ENCODE results near the gene TP73.
A peak's percentile ranks its signal among the peaks of the same experiment; 100 is the strongest.
"Not testable (repeated sequence)": the region's sequence is repeated elsewhere in the genome, so short reads cannot be mapped to it uniquely, and the experiment has no call there.

Gene TP73

DNA sequence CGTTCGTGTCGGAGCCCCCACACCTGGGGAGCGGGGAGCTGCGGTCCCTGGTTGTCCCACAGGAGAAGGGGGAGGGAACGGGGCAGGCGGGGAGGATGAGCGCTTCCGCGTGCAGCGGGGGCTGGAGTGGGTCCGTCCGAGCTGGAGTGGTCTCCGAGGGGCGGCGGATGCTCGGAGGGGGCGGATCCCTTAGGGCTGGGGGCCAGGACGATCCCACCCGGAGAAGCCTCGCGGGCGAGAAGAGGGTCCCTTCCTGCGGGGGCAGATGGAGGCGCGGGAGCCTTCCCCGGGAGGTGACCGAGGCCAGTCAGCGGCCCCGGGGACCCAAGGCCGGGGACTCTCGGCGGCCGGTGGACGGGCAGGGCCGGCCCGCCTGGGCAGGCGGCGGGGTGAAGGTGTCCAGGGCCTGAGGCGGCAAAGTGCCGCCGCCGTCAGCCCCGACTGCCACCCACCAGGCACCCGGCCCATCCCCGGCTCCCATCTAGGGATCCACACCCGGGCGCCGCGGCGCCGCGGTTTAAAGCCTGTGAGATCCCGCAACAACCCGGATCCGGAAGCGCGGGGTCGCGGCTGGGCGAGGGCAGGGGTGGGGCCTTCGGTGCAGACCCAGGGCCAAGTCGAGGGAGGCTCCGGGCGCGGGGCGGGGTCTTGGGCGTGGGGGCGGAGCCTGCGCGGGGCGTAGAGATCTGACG, 94.7 kb downstream of the TP73 start:
- peaks cover 19% of the 10 kb centered on the region for H3K4me1 ChIP-seq (ENCODE audit: insufficient read depth, insufficient read length)
- H3K9ac ChIP-seq (ENCODE audit: insufficient read length, low read depth), result peak overlapping the region; percentile 85
- no peaks in the 10 kb centered on the region for H3K9me3 ChIP-seq (ENCODE audit: insufficient read depth, low read length)
- peak; percentile 76 for DNase-seq (ENCODE audit: low read depth, low spot score)
- no peak for TF ChIP-seq SUZ12 (IDR thresholded peaks at IDR 0.05; ENCODE audit: extremely low read depth, insufficient read depth, insufficient read length)
- TF ChIP-seq YY1 (IDR thresholded peaks at IDR 0.05; ENCODE audit: insufficient read depth, insufficient read length), result no peak
- no peak for TF ChIP-seq ZNF274 (IDR thresholded peaks at IDR 0.05; ENCODE audit: low read depth, low read length)
- H3K4me3 ChIP-seq (ENCODE audit: insufficient read length, low read depth), result peak overlapping the region; percentile 78
- no peaks in the 10 kb centered on the region for H3K27me3 ChIP-seq (ENCODE audit: insufficient read depth, insufficient read length)
- peaks cover 33% of the 10 kb centered on the region for H3K36me3 ChIP-seq (ENCODE audit: insufficient read depth, insufficient read length, low read length)

DNA sequence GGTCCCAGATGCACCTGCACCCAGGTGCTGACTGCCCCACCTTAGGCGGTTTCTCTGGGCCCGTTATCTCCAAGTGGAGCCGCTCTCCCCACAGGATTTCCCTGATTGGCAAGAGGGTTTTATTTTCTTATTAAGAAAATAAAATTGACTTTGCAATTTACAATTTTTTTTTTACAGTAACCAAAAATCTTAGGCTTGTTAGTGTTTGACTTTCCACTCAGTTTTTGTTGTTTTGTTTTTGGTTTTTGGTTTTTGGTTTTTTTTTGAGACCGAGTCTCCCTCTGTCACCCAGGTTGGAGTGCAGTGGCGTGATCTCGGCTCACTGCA, 95.2 kb downstream of the TP73 start:
- no peak overlapping the region for H3K4me3 ChIP-seq (ENCODE audit: insufficient read length, low read depth)
- DNase-seq (ENCODE audit: low read depth, low spot score), result no peak
- H3K9me3 ChIP-seq (ENCODE audit: insufficient read depth, low read length), result no peaks in the 10 kb centered on the region
- no peak overlapping the region for H3K9ac ChIP-seq (ENCODE audit: insufficient read length, low read depth)
- H3K27me3 ChIP-seq (ENCODE audit: insufficient read depth, insufficient read length), result no peaks in the 10 kb centered on the region
- H3K4me1 ChIP-seq (ENCODE audit: insufficient read depth, insufficient read length), result peaks cover 19% of the 10 kb centered on the region
- TF ChIP-seq SUZ12 (IDR thresholded peaks at IDR 0.05; ENCODE audit: extremely low read depth, insufficient read depth, insufficient read length), result no peak
- no peak for TF ChIP-seq YY1 (IDR thresholded peaks at IDR 0.05; ENCODE audit: insufficient read depth, insufficient read length)
- TF ChIP-seq ZNF274 (IDR thresholded peaks at IDR 0.05; ENCODE audit: low read depth, low read length), result no peak
- peaks cover 28% of the 10 kb centered on the region for H3K36me3 ChIP-seq (ENCODE audit: insufficient read depth, insufficient read length, low read length)

- no peak overlapping the region for H3K9ac ChIP-seq (ENCODE audit: insufficient read length, low read depth)
- H3K4me1 ChIP-seq (ENCODE audit: insufficient read depth, insufficient read length), result peaks cover 19% of the 10 kb centered on the region
- no peaks in the 10 kb centered on the region for H3K27me3 ChIP-seq (ENCODE audit: insufficient read depth, insufficient read length)
- no peak overlapping the region for H3K4me3 ChIP-seq (ENCODE audit: insufficient read length, low read depth)
- H3K9me3 ChIP-seq (ENCODE audit: insufficient read depth, low read length), result no peaks in the 10 kb centered on the region
- H3K36me3 ChIP-seq (ENCODE audit: insufficient read depth, insufficient read length, low read length), result peaks cover 24% of the 10 kb centered on the region
- DNase-seq (ENCODE audit: low read depth, low spot score), result no peak
- TF ChIP-seq ZNF274 (IDR thresholded peaks at IDR 0.05; ENCODE audit: low read depth, low read length), result no peak
- no peak for TF ChIP-seq YY1 (IDR thresholded peaks at IDR 0.05; ENCODE audit: insufficient read depth, insufficient read length)
- TF ChIP-seq SUZ12 (IDR thresholded peaks at IDR 0.05; ENCODE audit: extremely low read depth, insufficient read depth, insufficient read length), result no peak
Measured at GRCh38 chr1:3747903-3748302, 95.6 kb downstream of the TP73 start.

- DNase-seq (ENCODE audit: low read depth, low spot score); H3K9me3 ChIP-seq (ENCODE audit: insufficient read depth, low read length); H3K4me3 ChIP-seq (ENCODE audit: insufficient read length, low read depth); H3K27me3 ChIP-seq (ENCODE audit: insufficient read depth, insufficient read length); H3K9ac ChIP-seq (ENCODE audit: insufficient read length, low read depth): not testable (repeated sequence)
- Histone ChIP-seq H3K4me1 (ENCODE audit: insufficient read depth, insufficient read length) (peaks cover 17% of the 10 kb centered on the region), H3K36me3 (ENCODE audit: insufficient read depth, insufficient read length, low read length) (peaks cover 19% of the 10 kb centered on the region)
Measured at GRCh38 chr1:3748316-3748900, 96.1 kb downstream of the TP73 start.

- Histone ChIP-seq H3K9ac (ENCODE audit: insufficient read length, low read depth) (no peak overlapping the region), H3K4me1 (ENCODE audit: insufficient read depth, insufficient read length) (peaks cover 16% of the 10 kb centered on the region), H3K36me3 (ENCODE audit: insufficient read depth, insufficient read length, low read length) (peaks cover 15% of the 10 kb centered on the region), H3K27me3 (ENCODE audit: insufficient read depth, insufficient read length) (no peaks in the 10 kb centered on the region), H3K4me3 (ENCODE audit: insufficient read length, low read depth) (no peak overlapping the region), H3K9me3 (ENCODE audit: insufficient read depth, low read length) (no peaks in the 10 kb centered on the region)
- no peak for DNase-seq (ENCODE audit: low read depth, low spot score)
- TF ChIP-seq ZNF274 (IDR thresholded peaks at IDR 0.05; ENCODE audit: low read depth, low read length) (no peak), SUZ12 (IDR thresholded peaks at IDR 0.05; ENCODE audit: extremely low read depth, insufficient read depth, insufficient read length) (no peak), YY1 (IDR thresholded peaks at IDR 0.05; ENCODE audit: insufficient read depth, insufficient read length) (no peak)
Measured at GRCh38 chr1:3749512-3749911, 97.2 kb downstream of the TP73 start.

- TF ChIP-seq YY1 (IDR thresholded peaks at IDR 0.05; ENCODE audit: insufficient read depth, insufficient read length), result no peak
Measured at GRCh38 chr1:3750741-3751140, 98.4 kb downstream of the TP73 start.

DNA sequence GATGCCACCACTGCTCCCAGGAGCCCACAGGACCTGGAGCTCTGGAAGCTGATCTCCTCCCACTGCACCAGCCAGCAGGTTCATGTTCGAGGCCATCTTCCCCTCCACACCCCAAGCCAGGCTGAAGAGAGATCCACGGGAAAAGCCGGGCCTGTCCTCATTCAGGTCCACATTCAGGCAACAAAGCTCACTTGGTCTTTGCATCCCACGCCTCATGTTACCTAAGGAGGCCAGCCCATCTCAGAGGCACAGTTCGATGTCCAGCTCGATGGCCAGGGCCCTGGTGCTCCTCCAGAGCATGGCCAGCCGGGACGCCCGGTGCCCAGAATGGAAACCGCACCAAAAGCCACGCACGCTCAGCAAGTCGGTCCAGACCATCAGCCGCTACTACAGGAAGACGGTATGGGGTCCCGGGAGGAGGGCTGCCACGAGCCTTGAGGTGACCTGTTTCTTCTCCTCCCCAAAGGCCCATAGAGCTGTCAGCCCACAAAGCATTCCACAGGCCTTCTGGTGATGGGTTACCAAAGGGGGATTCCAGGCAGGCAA, 100.2 kb downstream of the TP73 start, which contains the start of gene CCDC27:
Gene CCDC27, plus strand, starts transcription at position 51 of the 546 bp plus-strand sequence. Its CDS starts 32 bp downstream, at position 83.
- TF ChIP-seq ZNF274 (IDR thresholded peaks at IDR 0.05; ENCODE audit: low read depth, low read length) (no peak), YY1 (IDR thresholded peaks at IDR 0.05; ENCODE audit: insufficient read depth, insufficient read length) (no peak), SUZ12 (IDR thresholded peaks at IDR 0.05; ENCODE audit: extremely low read depth, insufficient read depth, insufficient read length) (no peak)
- Histone ChIP-seq H3K4me1 (ENCODE audit: insufficient read depth, insufficient read length) (no peaks in the 10 kb centered on the region), H3K9me3 (ENCODE audit: insufficient read depth, low read length) (no peaks in the 10 kb centered on the region), H3K4me3 (ENCODE audit: insufficient read length, low read depth) (no peak within 1 kb of the TSS), H3K9ac (ENCODE audit: insufficient read length, low read depth) (no peak within 1 kb of the TSS), H3K36me3 (ENCODE audit: insufficient read depth, insufficient read length, low read length) (no peaks in the 10 kb centered on the region), H3K27me3 (ENCODE audit: insufficient read depth, insufficient read length) (no peaks in the 10 kb centered on the region)
- no peak for DNase-seq (ENCODE audit: low read depth, low spot score)

More at GRCh38 chr1:3750741-3751140, 98.4 kb downstream of the TP73 start:
- no peak for DNase-seq (ENCODE audit: low read depth, low spot score)
- Histone ChIP-seq H3K27me3 (ENCODE audit: insufficient read depth, insufficient read length) (no peaks in the 10 kb centered on the region), H3K9me3 (ENCODE audit: insufficient read depth, low read length) (no peaks in the 10 kb centered on the region), H3K9ac (ENCODE audit: insufficient read length, low read depth) (no peak overlapping the region), H3K4me3 (ENCODE audit: insufficient read length, low read depth) (no peak overlapping the region), H3K4me1 (ENCODE audit: insufficient read depth, insufficient read length) (peaks cover 6% of the 10 kb centered on the region), H3K36me3 (ENCODE audit: insufficient read depth, insufficient read length, low read length) (peaks cover 3% of the 10 kb centered on the region)
